Right ventricle myocardium superior (tissue), 1 donor: ENCODE results near the gene POP5. TPM values are rescaled to one million over a fixed set of nuclear protein-coding genes. Genes with fewer than 3 reads are reported as not detected.

Experiments used
- total RNA-seq: library from RNA; stranded (reverse); fragmentation: NEBNext Ultra II Directional; extraction: Animal tissue kit (Norgen Biotek cat#: 25700); gene quantifications from one replicate; pipeline ENCODE4 v1.2.1, GENCODE V29; 2021
- donor health status: DM: no; HTN: yes; CAD: no; lungs with severe emphysema.

POP5 gene
- total RNA-seq, 1 donor from 2014 or later: 40.9 TPM

Other genes with a start within 250 kb of the POP5 start
- 5.4 TPM for gene MSI1, start 212.2 kb downstream of the POP5 start, total RNA-seq
- 119 TPM for gene COX6A1, start 143.3 kb downstream of the POP5 start, total RNA-seq
- gene TRIAP1, start 135.0 kb downstream of the POP5 start, total RNA-seq: 15.1 TPM
- gene GATC, start 135.0 kb downstream of the POP5 start, total RNA-seq: 13.0 TPM
- gene SRSF9, start 111.7 kb downstream of the POP5 start, total RNA-seq: 38.9 TPM
- 154 TPM for gene DYNLL1, start 85.3 kb downstream of the POP5 start, total RNA-seq
- gene COQ5, start 52.2 kb downstream of the POP5 start, total RNA-seq: 44.0 TPM
- 242 TPM for gene RNF10, start 47.0 kb downstream of the POP5 start, total RNA-seq
- gene CABP1, start 59.2 kb upstream of the POP5 start, total RNA-seq: 6.5 TPM
- 125 TPM for gene MLEC, start 105.7 kb upstream of the POP5 start, total RNA-seq
- 13.4 TPM for gene UNC119B, start 129.1 kb upstream of the POP5 start, total RNA-seq
- gene ACADS, start 144.4 kb upstream of the POP5 start, total RNA-seq: 113 TPM